Measurements from ENCODE around the gene AP4M1.

GRCh38 chr7:100127866-100128636 lies 26.6 kb downstream of the AP4M1 start:
- TF ChIP-seq CTCF (IDR thresholded peaks at IDR 0.05), result no peak
- TF ChIP-seq POLR2A (IDR thresholded peaks at IDR 0.05), result no peak

Data from uterus (tissue), 2 donors.